Caco-2 (cell line): Measurements from ENCODE around the gene RNU7-1. TPM values are rescaled to one million over a fixed set of nuclear protein-coding genes. Genes with fewer than 3 reads are reported as not detected.

Experiments
- BruUV-seq: library from RNA; stranded (reverse); fragments of 400-500 nt; replicated peaks from 2 replicates; lab custom pipeline; 2021; lab: Mats Ljungman, UMichigan
- CTCF ChIA-PET: fragments of 300-600 bp; sonication (Branson Sonifier 250); formaldehyde crosslinking; loops from one replicate; lab custom pipeline; 2022; ENCODE audit warnings: antibody characterized with exemption; lab: Charles Lee
- POLR2A ChIA-PET: fragments of 300-600 bp; sonication (Branson Sonifier 250); formaldehyde crosslinking; loops from one replicate; lab custom pipeline; 2022; ENCODE audit warnings: antibody characterized with exemption; lab: Charles Lee
- DNase-seq, 2 experiments: peaks; one replicate each; pipeline versions ENCODE4 v3.0.0 to v3.0.0-alpha.2; 2020 to 2022
- H3K27me3 ChIP-seq: replicated peaks from 2 replicates; pipeline ENCODE4 v1.6.0; 2011; ENCODE audit warnings: low read length; ENCODE audit not compliant: control insufficient read depth, insufficient read depth
- H3K36me3 ChIP-seq: 2 replicates; pipeline ENCODE4 v1.5.1; 2011; ENCODE audit warnings: low read length; ENCODE audit not compliant: control insufficient read depth, insufficient read depth
- H3K4me1 ChIP-seq: fragments of 250-450 bp; sonication (Bioruptor Pico); 2 replicates; pipeline ENCODE4 v1.5.1; 2020; ENCODE audit warnings: mild to moderate bottlenecking
- H3K4me3 ChIP-seq: 2 replicates; pipeline ENCODE4 v1.5.1; 2011; ENCODE audit warnings: low read depth, mild to moderate bottlenecking, control low read depth, low read length
- H3K9me3 ChIP-seq: fragments of 250-450 bp; sonication (Bioruptor Pico); 2 replicates; pipeline ENCODE4 v1.5.1; 2020; ENCODE audit warnings: mild to moderate bottlenecking, moderate library complexity
- H3K27ac Mint-ChIP-seq: one replicate; pipeline ENCODE4 v1.8.0; 2022; ENCODE audit warnings: mixed read lengths; ENCODE audit not compliant: unreplicated experiment
- H3K27me3 Mint-ChIP-seq: one replicate; pipeline ENCODE4 v1.8.0; 2022; ENCODE audit warnings: mixed read lengths; ENCODE audit not compliant: insufficient read depth, unreplicated experiment
- H3K36me3 Mint-ChIP-seq: one replicate; pipeline ENCODE4 v1.8.0; 2022; ENCODE audit warnings: mild to moderate bottlenecking, mixed read lengths; ENCODE audit not compliant: insufficient read depth, unreplicated experiment
- H3K4me1 Mint-ChIP-seq: one replicate; pipeline ENCODE4 v1.8.0; 2022; ENCODE audit warnings: low read depth, mixed read lengths; ENCODE audit not compliant: unreplicated experiment
- H3K4me3 Mint-ChIP-seq: one replicate; pipeline ENCODE4 v1.8.0; 2022; ENCODE audit warnings: mild to moderate bottlenecking, moderate library complexity, mixed read lengths; ENCODE audit not compliant: unreplicated experiment
- H3K9me3 Mint-ChIP-seq: one replicate; pipeline ENCODE4 v1.8.0; 2022; ENCODE audit warnings: mixed read lengths; ENCODE audit not compliant: unreplicated experiment
- intact Hi-C: fragments of 100-400 bp; cut with micrococcal nuclease; formaldehyde crosslinking; loops from one replicate; pipeline ENCODE4 v1.10.0; 2022; ENCODE audit not compliant: unreplicated experiment
- total RNA-seq: library from RNA; stranded (reverse); gene quantifications from 2 replicates; pipeline ENCODE4 v1.2.3, GENCODE V29; 2022
- TF ChIP-seq, protein P1 (sequence below), 2 experiments: fragments of 200-600 bp in 1 of 2; IDR thresholded peaks; 1 replicate in 1 of 2; 2 replicates in 1 of 2; pipeline versions ENCODE4 v1.5.1 to v1.8.0; 2011 to 2022; ENCODE audit warnings: antibody characterized with exemption in 1 of 2, control low read depth in 1 of 2, inconsistent platforms in 1 of 2, low read depth in 1 of 2, low read length in 1 of 2, mild to moderate bottlenecking in 1 of 2, moderate library complexity in 1 of 2; ENCODE audit not compliant: insufficient read depth in 1 of 2, severe bottlenecking in 1 of 2, unreplicated experiment in 1 of 2

Gene RNU7-1
- total RNA-seq, 1 experiment from 2014 or later: not detected

DNA sequence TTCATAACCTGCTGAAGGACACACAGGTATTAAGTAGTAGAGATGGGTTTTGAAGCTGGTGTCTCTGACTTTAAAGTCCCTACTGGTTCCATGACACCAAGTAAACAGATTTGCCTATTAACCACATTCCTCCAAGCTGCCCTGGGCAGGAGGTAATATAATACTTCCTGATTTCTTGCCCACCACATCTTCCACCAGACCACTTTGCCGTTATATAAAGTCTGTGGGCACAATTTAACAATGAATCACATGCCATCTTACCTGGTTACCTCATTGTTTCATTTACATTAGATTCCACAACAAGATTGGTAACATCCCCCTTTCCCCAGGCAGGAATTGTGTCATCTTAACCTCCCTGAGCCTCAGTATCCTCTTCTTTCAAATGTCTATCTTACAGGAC lies 39.9 kb upstream of the RNU7-1 start:
- Histone ChIP-seq H3K9me3 (no peaks in the 10 kb centered on the region), H3K27me3 (no peaks in the 10 kb centered on the region), H3K4me3 (no peak overlapping the region), H3K36me3 (no peaks in the 10 kb centered on the region), H3K4me1 (peaks cover 20% of the 10 kb centered on the region)
- CTCF ChIA-PET: interaction anchor here (2.0 to 2.3 kb wide), 2 partner anchors 31 to 35 kb away, joined by 8 to 10 read pairs; partner anchors contain the start of gene SPSB2
- no peaks in the 10 kb centered on the region for H3K9me3 Mint-ChIP-seq
- peaks cover 14% of the 10 kb centered on the region for H3K4me1 Mint-ChIP-seq
- no peaks in the 10 kb centered on the region for H3K27me3 Mint-ChIP-seq
- no peak overlapping the region for H3K27ac Mint-ChIP-seq
- intact Hi-C loops: loop anchor here (1.0 kb wide), 3 partner anchors 11 to 30 kb away; partner anchors contain the start of genes ENO2 and SPSB2
- BruUV-seq: no TSS peak
- no peak for DNase-seq
- H3K4me3 Mint-ChIP-seq: no peak overlapping the region
- no peaks in the 10 kb centered on the region for H3K36me3 Mint-ChIP-seq
- POLR2A ChIA-PET: interaction anchor here (1.2 kb wide), 1 partner anchor 13 kb away, joined by 5 read pairs; no protein-coding TSS in a partner anchor
- TF ChIP-seq, protein P1, sequence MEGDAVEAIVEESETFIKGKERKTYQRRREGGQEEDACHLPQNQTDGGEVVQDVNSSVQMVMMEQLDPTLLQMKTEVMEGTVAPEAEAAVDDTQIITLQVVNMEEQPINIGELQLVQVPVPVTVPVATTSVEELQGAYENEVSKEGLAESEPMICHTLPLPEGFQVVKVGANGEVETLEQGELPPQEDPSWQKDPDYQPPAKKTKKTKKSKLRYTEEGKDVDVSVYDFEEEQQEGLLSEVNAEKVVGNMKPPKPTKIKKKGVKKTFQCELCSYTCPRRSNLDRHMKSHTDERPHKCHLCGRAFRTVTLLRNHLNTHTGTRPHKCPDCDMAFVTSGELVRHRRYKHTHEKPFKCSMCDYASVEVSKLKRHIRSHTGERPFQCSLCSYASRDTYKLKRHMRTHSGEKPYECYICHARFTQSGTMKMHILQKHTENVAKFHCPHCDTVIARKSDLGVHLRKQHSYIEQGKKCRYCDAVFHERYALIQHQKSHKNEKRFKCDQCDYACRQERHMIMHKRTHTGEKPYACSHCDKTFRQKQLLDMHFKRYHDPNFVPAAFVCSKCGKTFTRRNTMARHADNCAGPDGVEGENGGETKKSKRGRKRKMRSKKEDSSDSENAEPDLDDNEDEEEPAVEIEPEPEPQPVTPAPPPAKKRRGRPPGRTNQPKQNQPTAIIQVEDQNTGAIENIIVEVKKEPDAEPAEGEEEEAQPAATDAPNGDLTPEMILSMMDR (IDR thresholded peaks at IDR 0.05; ENCODE audit: insufficient read depth in 1 of 2, low read depth in 1 of 2, low read length in 1 of 2, severe bottlenecking in 1 of 2, unreplicated experiment in 1 of 2): no peak

- DNase-seq: peak; percentile 98 to 99
- Histone ChIP-seq H3K4me1 (peaks cover 20% of the 10 kb centered on the region), H3K4me3 (peak within 1 kb of the TSS; percentile 64), H3K36me3 (no peaks in the 10 kb centered on the region), H3K9me3 (no peaks in the 10 kb centered on the region), H3K27me3 (no peaks in the 10 kb centered on the region)
- intact Hi-C loops: loop anchor here (1.0 kb wide), 3 partner anchors 10 to 31 kb away; partner anchors contain the start of genes ENO2 and SPSB2
- no peak within 1 kb of the TSS for H3K4me3 Mint-ChIP-seq
- ChIA-PET CTCF (interaction anchor here (1.0 to 2.3 kb wide), 4 partner anchors 13 to 35 kb away, joined by 3 to 10 read pairs (median 6); partner anchors contain the start of gene SPSB2), POLR2A (interaction anchor here (1.0 to 1.2 kb wide), 3 partner anchors 14 to 53 kb away, joined by 4 to 5 read pairs (median 5); partner anchors contain the start of genes C12orf57 and RNU7-1)
- H3K4me1 Mint-ChIP-seq: peaks cover 10% of the 10 kb centered on the region
- no peaks in the 10 kb centered on the region for H3K27me3 Mint-ChIP-seq
- no peaks in the 10 kb centered on the region for H3K9me3 Mint-ChIP-seq
- no peaks in the 10 kb centered on the region for H3K36me3 Mint-ChIP-seq
- BruUV-seq: no TSS peak
- TF ChIP-seq, protein P1 (IDR thresholded peaks at IDR 0.05; ENCODE audit: insufficient read depth in 1 of 2, low read depth in 1 of 2, low read length in 1 of 2, severe bottlenecking in 1 of 2, unreplicated experiment in 1 of 2): no peak
- H3K27ac Mint-ChIP-seq: no peak within 1 kb of the TSS
Observed at GRCh38 chr12:6904280-6905276, 39.0 kb upstream of the RNU7-1 start, which contains the start of gene LRRC23. LRRC23 (plus strand) TSS chr12:6904822; CDS start chr12:6905634, 812 bp downstream.
